ENCODE data around the gene CCL15.
"Not testable (repeated sequence)": the region's sequence is repeated elsewhere in the genome, so short reads cannot be mapped to it uniquely, and the experiment has no call there.

Gene CCL15

GRCh38 chr17:36000732-36001109 lies 632 bp downstream of the CCL15 start:
- H3K4me3 ChIP-seq (ENCODE audit: low read length) = no peak overlapping the region
- no peaks in the 10 kb centered on the region for H3K9me2 ChIP-seq (replicated peaks; ENCODE audit: control insufficient read depth, low read length)
- H3K4me1 ChIP-seq (ENCODE audit: control insufficient read depth, low read length) = no peaks in the 10 kb centered on the region
- no peaks in the 10 kb centered on the region for H3K79me2 ChIP-seq (ENCODE audit: control insufficient read depth, low read length)
- peaks cover 41% of the 10 kb centered on the region for H3K27me3 ChIP-seq (ENCODE audit: control insufficient read depth, low read length)
- no peak for TF ChIP-seq CTCF (IDR thresholded peaks at IDR 0.05; ENCODE audit: low read depth, low read length, poor library complexity, severe bottlenecking)
- no peak for TF ChIP-seq EZH2phosphoT487 (IDR thresholded peaks at IDR 0.05; ENCODE audit: borderline replicate concordance, low read length)
- H4K20me1 ChIP-seq (ENCODE audit: control insufficient read depth, insufficient read depth, low read depth, low read length) = no peaks in the 10 kb centered on the region
- no peaks in the 10 kb centered on the region for H3K9me3 ChIP-seq (ENCODE audit: control insufficient read depth, insufficient read depth, low read length)
- H3K36me3 ChIP-seq (ENCODE audit: control insufficient read depth, low read length) = no peaks in the 10 kb centered on the region
- no peaks in the 10 kb centered on the region for H3F3A ChIP-seq (ENCODE audit: control insufficient read depth, insufficient read depth)
- no peak overlapping the region for H3K4me2 ChIP-seq (ENCODE audit: low read length)
- no peak overlapping the region for H3K27ac ChIP-seq (ENCODE audit: low read depth, low read length)

DNA sequence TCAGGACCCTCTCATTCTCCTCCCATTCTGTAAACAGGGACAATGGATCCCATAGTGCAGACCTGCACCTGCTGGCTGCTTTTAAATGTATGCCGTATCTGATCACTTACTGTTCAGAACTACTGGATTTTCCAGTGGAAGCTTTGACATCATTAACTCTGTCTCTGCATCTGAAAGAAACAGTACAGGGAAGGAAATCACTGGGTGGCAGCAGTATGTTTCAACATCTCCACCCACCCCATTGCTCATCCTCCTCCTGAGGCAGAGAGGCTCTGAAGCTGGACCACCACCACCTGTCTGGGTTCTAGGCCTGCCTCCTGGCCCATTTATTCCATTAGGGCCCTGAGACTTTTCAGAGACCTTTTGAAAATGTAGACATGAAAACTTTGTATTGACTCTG lies 2.6 kb downstream of the CCL15 start:
- Histone ChIP-seq H3K27ac (ENCODE audit: low read depth, low read length) (no peak overlapping the region), H3K4me3 (ENCODE audit: low read length) (no peak overlapping the region), H4K20me1 (ENCODE audit: control insufficient read depth, insufficient read depth, low read depth, low read length) (no peaks in the 10 kb centered on the region), H3K4me1 (ENCODE audit: control insufficient read depth, low read length) (no peaks in the 10 kb centered on the region), H3K27me3 (ENCODE audit: control insufficient read depth, low read length) (peaks cover 32% of the 10 kb centered on the region), H3K4me2 (ENCODE audit: low read length) (no peak overlapping the region), H3F3A (ENCODE audit: control insufficient read depth, insufficient read depth) (no peaks in the 10 kb centered on the region), H3K36me3 (ENCODE audit: control insufficient read depth, low read length) (no peaks in the 10 kb centered on the region), H3K79me2 (ENCODE audit: control insufficient read depth, low read length) (no peaks in the 10 kb centered on the region), H3K9me3 (ENCODE audit: control insufficient read depth, insufficient read depth, low read length) (no peaks in the 10 kb centered on the region), H3K9me2 (replicated peaks; ENCODE audit: control insufficient read depth, low read length) (no peaks in the 10 kb centered on the region)
- TF ChIP-seq EZH2phosphoT487 (IDR thresholded peaks at IDR 0.05; ENCODE audit: borderline replicate concordance, low read length) (no peak), CTCF (IDR thresholded peaks at IDR 0.05; ENCODE audit: low read depth, low read length, poor library complexity, severe bottlenecking) (no peak)

DNA sequence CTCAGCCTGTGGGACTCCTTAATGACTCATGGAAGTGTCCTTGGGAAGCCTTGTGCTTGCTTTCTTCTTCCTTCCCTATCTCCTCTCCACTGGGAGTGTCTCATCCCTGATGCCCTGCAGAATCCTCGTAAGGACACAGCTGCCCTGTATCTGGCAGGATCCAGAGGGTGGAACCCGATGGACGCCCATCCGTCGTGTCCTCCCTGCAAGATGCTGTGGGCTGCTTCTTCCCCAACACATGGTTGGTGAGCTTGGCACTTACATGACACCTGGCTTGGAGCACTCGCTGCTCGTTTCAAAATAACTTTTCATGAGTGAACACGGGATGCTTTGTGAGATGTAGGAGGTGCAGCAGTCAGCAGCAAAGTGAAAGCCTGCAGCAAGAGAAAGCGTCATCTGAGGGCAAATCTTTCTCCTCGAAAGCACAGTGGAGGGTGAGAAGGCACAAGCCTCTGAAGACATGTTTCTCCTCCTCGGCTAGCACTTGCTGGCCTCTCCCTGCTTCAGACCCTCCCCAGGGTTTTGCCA lies 3.3 kb downstream of the CCL15 start:
- H3K36me3 ChIP-seq (ENCODE audit: control insufficient read depth, low read length) = no peaks in the 10 kb centered on the region
- no peak overlapping the region for H3K27ac ChIP-seq (ENCODE audit: low read depth, low read length)
- no peaks in the 10 kb centered on the region for H3K4me1 ChIP-seq (ENCODE audit: control insufficient read depth, low read length)
- TF ChIP-seq EZH2phosphoT487 (IDR thresholded peaks at IDR 0.05; ENCODE audit: borderline replicate concordance, low read length) (no peak), CTCF (IDR thresholded peaks at IDR 0.05; ENCODE audit: low read depth, low read length, poor library complexity, severe bottlenecking) (no peak)
- H3K4me3 ChIP-seq (ENCODE audit: low read length) = no peak overlapping the region
- peaks cover 27% of the 10 kb centered on the region for H3K27me3 ChIP-seq (ENCODE audit: control insufficient read depth, low read length)
- H3F3A ChIP-seq (ENCODE audit: control insufficient read depth, insufficient read depth) = no peaks in the 10 kb centered on the region
- H3K9me3 ChIP-seq (ENCODE audit: control insufficient read depth, insufficient read depth, low read length) = no peaks in the 10 kb centered on the region
- no peaks in the 10 kb centered on the region for H3K79me2 ChIP-seq (ENCODE audit: control insufficient read depth, low read length)
- no peaks in the 10 kb centered on the region for H3K9me2 ChIP-seq (replicated peaks; ENCODE audit: control insufficient read depth, low read length)
- H3K4me2 ChIP-seq (ENCODE audit: low read length) = no peak overlapping the region
- H4K20me1 ChIP-seq (ENCODE audit: control insufficient read depth, insufficient read depth, low read depth, low read length) = no peaks in the 10 kb centered on the region

DNA sequence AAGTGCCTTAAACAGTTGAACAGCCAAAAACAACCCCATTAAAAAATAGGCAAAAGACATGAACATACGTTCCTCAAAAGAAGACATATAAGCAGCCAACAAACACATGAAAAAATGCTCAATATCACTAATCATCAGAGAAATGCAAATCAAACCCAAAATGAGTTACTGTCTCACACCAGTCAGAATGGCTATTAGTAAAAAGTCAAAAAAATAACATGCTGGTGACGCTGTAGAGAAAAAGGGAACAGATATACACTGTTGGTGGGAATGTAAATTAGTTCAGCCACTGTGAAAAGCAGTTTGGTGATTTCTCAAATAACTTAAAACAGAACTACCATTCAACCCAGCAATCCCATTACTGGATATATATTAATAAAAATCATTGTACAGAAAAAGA lies 6.0 kb downstream of the CCL15 start:
- not testable (repeated sequence) for H3K4me2 ChIP-seq (ENCODE audit: low read length); H3K36me3 ChIP-seq (ENCODE audit: control insufficient read depth, low read length); H3K4me1 ChIP-seq (ENCODE audit: control insufficient read depth, low read length); H3K27me3 ChIP-seq (ENCODE audit: control insufficient read depth, low read length); H4K20me1 ChIP-seq (ENCODE audit: control insufficient read depth, insufficient read depth, low read depth, low read length); H3K27ac ChIP-seq (ENCODE audit: low read depth, low read length); H3K4me3 ChIP-seq (ENCODE audit: low read length); H3K9me3 ChIP-seq (ENCODE audit: control insufficient read depth, insufficient read depth, low read length); H3K79me2 ChIP-seq (ENCODE audit: control insufficient read depth, low read length); H3K9me2 ChIP-seq (replicated peaks; ENCODE audit: control insufficient read depth, low read length); H3F3A ChIP-seq (ENCODE audit: control insufficient read depth, insufficient read depth)

Data from DOHH2 (cell line).